Raji (cell line): Measurements from ENCODE around the gene SZRD1.

ENCODE experiments used
- POLR2A ChIP-seq: IDR thresholded peaks from 2 replicates; pipeline ENCODE4 v1.6.1; 2011; ENCODE audit warnings: low read depth, low read length, control low read depth; ENCODE audit not compliant: insufficient read depth

Gene SZRD1

DNA sequence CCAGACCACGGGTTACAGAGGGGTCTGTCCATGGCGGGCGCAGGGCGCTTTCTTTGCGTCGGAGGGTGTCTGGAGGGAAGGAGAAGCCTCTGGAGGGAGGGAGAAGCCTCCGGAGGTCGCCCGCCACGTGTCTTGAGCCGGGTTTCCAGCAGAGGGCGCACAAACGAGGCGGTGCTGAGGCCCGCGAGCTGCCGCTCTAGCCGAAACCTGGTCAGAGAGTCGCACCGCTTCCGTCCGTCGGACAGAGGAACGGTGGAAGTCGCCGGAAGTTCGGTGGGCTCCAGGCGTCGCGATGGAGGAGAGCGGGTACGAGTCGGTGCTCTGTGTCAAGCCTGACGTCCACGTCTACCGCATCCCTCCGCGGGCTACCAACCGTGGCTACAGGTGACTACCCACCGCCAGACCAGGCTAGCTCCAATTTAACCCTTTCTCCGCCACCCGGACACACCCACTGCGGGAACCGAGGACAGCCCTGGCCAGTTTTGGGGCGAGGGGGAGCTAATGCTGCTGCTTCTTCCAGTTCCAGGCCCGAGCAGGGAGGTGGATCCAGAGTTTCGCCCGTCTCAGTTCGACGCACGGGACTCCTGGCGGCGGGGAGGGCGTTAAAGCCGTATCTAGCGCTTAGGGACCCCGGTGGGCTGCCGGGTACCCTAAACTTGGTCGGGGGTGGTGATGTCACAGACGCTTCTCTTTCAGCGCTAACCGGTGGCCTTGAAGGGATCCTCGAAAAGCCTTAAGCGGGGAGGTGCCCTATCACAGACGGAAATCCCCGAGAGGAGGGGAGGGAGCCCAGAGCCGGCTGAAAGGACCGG is 73.6 kb downstream of the SZRD1 start, which contains the start of gene NECAP2:
NECAP2 (plus strand) TSS at position 255 of the 812 bp plus-strand sequence; CDS start at position 293, 38 bp downstream.
- TF ChIP-seq POLR2A = peak; percentile 100

DNA sequence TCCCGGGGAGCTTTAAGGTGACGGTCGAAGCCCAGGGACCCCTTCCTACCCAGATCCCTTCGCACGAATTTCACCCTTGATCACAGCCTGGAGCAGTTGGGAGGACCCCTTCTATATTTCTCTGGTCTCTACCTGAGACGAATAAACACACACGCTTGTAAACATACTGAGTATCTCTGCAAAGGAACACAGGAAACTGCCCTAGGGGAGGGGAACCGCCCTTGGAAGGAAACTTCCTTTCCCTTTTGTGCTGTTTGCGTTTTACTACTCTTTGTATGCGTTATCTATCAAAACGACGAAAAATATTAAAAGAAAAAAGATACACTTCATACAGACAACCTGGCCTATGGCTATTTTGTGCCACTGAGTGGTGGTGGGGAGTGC is 74.2 kb downstream of the SZRD1 start:
- TF ChIP-seq POLR2A = no peak

DNA sequence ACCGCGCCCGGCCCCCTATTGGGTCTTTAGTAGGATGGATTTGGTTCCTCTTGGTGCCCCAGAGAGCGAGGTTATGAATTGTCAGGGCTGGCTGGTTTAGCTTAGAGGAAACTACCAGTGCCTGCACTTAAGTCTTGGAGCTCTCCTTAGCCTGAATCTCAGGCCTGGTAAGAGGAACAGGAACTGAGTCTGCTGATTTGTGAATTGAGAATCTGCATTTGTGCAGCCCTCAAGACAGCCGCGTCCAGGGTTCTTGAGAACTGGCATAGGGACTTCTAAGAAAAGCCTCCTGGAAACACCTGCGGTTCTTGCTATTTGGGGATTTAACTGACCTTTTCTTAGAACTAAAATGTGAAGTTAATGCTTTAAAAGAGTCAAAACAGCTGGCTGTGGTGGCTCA is 75.2 kb downstream of the SZRD1 start:
- 0 out of 2 replicates have a peak, but pooled peaks have one; percentile 11 for TF ChIP-seq POLR2A

- TF ChIP-seq POLR2A = no peak
Measured at GRCh38 chr1:16442941-16443340, 75.9 kb downstream of the SZRD1 start.

- no peak for TF ChIP-seq POLR2A
Measured at GRCh38 chr1:16443975-16444770, 77.1 kb downstream of the SZRD1 start.

DNA sequence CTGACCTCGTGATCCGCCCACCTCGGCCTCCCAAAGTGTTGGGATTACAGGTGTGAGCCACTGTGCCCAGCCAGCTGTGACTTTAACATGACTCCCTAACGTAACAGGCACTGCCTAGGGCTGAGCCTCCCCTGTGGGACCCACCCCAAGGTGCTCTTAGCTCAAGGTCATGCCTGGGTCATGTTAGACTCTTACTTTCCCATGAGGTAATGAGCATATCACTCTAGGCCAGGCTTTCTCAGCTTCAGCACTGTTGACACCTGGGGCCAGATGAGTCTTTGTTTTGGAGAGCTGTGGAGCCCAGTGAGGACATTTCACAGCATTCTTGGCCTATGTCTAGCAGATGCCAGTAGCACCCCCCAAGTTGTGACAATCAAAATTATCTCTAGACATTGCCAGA is 78.0 kb downstream of the SZRD1 start:
- TF ChIP-seq POLR2A = no peak

- no peak for TF ChIP-seq POLR2A
Measured at GRCh38 chr1:16446116-16446515, 79.1 kb downstream of the SZRD1 start.

DNA sequence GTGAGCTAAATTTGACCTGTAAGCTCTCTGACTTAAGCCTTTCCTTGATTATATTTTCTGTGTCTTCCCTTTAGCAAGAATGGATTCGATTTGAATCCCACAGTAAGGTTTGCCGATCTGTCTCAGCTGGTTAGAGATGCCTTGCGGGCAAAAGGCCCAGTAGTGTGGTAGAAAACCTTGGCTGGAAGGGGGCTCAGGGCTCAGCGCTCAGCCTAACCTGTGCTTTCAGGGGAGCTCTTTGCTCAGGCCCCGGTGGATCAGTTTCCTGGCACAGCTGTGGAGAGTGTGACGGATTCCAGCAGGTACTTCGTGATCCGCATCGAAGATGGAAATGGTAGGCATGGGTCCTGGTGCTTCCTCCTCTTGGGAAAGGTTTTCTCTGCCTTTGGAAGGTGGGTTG is 80.6 kb downstream of the SZRD1 start:
- no peak for TF ChIP-seq POLR2A
